Progenitor cell of endocrine pancreas (in vitro differentiated cells): ENCODE results near the gene ZNF672. TPM values are rescaled to one million over a fixed set of nuclear protein-coding genes. Genes with fewer than 3 reads are reported as not detected.
"Not testable (repeated sequence)": the region's sequence is repeated elsewhere in the genome, so short reads cannot be mapped to it uniquely, and the experiment has no call there.

Source experiments
- DNase-seq: peaks from one replicate; pipeline ENCODE4 v3.0.0; 2021; ENCODE audit warnings: low spot score; ENCODE audit not compliant: unreplicated experiment
- H3K27ac Mint-ChIP-seq: 2 replicates; pipeline ENCODE4 v1.8.0; 2021; ENCODE audit warnings: mild to moderate bottlenecking, moderate library complexity, mixed read lengths
- H3K27me3 Mint-ChIP-seq: 2 replicates; pipeline ENCODE4 v1.8.0; 2021; ENCODE audit warnings: mixed read lengths
- H3K36me3 Mint-ChIP-seq: 2 replicates; pipeline ENCODE4 v1.8.0; 2022; ENCODE audit warnings: mixed read lengths; ENCODE audit not compliant: insufficient read depth
- H3K4me1 Mint-ChIP-seq: 2 replicates; pipeline ENCODE4 v1.8.0; 2021; ENCODE audit warnings: low read depth, mixed read lengths
- H3K4me3 Mint-ChIP-seq: 2 replicates; pipeline ENCODE4 v1.8.0; 2021; ENCODE audit warnings: low read depth, mild to moderate bottlenecking, moderate library complexity, mixed read lengths
- H3K9me3 Mint-ChIP-seq: 2 replicates; pipeline ENCODE4 v1.8.0; 2021; ENCODE audit warnings: low read depth, mixed read lengths
- CTCF ChIP-seq: fragments of 200-600 bp; sonication (generic); IDR thresholded peaks from one replicate; pipeline ENCODE4 v1.5.0; 2021; ENCODE audit warnings: antibody characterized with exemption, mild to moderate bottlenecking; ENCODE audit not compliant: unreplicated experiment
- total RNA-seq: library from RNA; stranded (reverse); gene quantifications from 2 replicates; pipeline ENCODE4 v1.2.1, GENCODE V29; 2021

ZNF672 gene
- total RNA-seq, 1 donor from 2014 or later = 37.2 TPM

GRCh38 chr1:248793592-248793991 lies 44.4 kb upstream of the ZNF672 start:
- TF ChIP-seq CTCF = no peak
- H3K9me3 Mint-ChIP-seq = peaks cover 50% of the 10 kb centered on the region
- H3K4me3 Mint-ChIP-seq = no peak overlapping the region
- no peak for DNase-seq
- H3K27ac Mint-ChIP-seq = no peak overlapping the region
- no peaks in the 10 kb centered on the region for H3K4me1 Mint-ChIP-seq
- H3K36me3 Mint-ChIP-seq = no peaks in the 10 kb centered on the region
- H3K27me3 Mint-ChIP-seq = no peaks in the 10 kb centered on the region

- H3K27ac Mint-ChIP-seq, H3K27me3 Mint-ChIP-seq, H3K4me1 Mint-ChIP-seq, H3K4me3 Mint-ChIP-seq, DNase-seq, H3K36me3 Mint-ChIP-seq: not testable (repeated sequence)
- H3K9me3 Mint-ChIP-seq = peaks cover 51% of the 10 kb centered on the region
Observed at GRCh38 chr1:248794663-248795062, 43.4 kb upstream of the ZNF672 start.

- no peak overlapping the region for H3K4me3 Mint-ChIP-seq
- no peak for TF ChIP-seq CTCF
- no peak overlapping the region for H3K27ac Mint-ChIP-seq
- H3K9me3 Mint-ChIP-seq = peaks cover 47% of the 10 kb centered on the region
- no peak for DNase-seq
- H3K36me3 Mint-ChIP-seq = no peaks in the 10 kb centered on the region
- H3K4me1 Mint-ChIP-seq = peaks cover 2% of the 10 kb centered on the region
- no peaks in the 10 kb centered on the region for H3K27me3 Mint-ChIP-seq
Observed at GRCh38 chr1:248798791-248799190, 39.2 kb upstream of the ZNF672 start.

DNA sequence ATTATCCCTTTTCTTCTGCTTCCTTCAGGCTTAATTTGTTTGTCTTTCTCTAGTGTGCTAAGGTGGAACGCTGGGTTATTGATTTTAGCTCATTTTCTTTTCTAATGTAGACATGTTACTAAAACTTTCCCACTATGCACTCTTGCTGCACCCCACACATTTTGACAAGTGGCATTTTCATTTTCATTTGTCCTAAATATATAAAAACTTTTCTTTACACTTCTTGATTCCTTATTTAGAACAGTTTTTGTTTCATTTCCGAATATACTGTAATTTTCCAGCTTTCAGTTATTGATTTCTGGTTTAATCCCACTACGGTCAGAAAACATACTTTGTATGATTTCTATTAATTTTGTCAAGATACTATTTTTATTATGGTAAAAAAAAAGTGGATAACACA lies 37.6 kb upstream of the ZNF672 start:
- Mint-ChIP-seq H3K27me3 (no peaks in the 10 kb centered on the region), H3K36me3 (no peaks in the 10 kb centered on the region), H3K27ac (no peak overlapping the region), H3K4me1 (peaks cover 11% of the 10 kb centered on the region), H3K9me3 (peaks cover 43% of the 10 kb centered on the region), H3K4me3 (no peak overlapping the region)
- TF ChIP-seq CTCF = no peak
- no peak for DNase-seq

- Mint-ChIP-seq H3K9me3 (peaks cover 32% of the 10 kb centered on the region), H3K27ac (no peak overlapping the region), H3K36me3 (no peaks in the 10 kb centered on the region), H3K4me3 (no peak overlapping the region), H3K4me1 (peaks cover 12% of the 10 kb centered on the region), H3K27me3 (no peaks in the 10 kb centered on the region)
- TF ChIP-seq CTCF = no peak
- DNase-seq = no peak
Observed at GRCh38 chr1:248802454-248802853, 35.6 kb upstream of the ZNF672 start.

- not testable (repeated sequence) for DNase-seq, H3K4me3 Mint-ChIP-seq, H3K27ac Mint-ChIP-seq, H3K27me3 Mint-ChIP-seq, H3K36me3 Mint-ChIP-seq
- H3K4me1 Mint-ChIP-seq = peaks cover 12% of the 10 kb centered on the region
- H3K9me3 Mint-ChIP-seq = peaks cover 26% of the 10 kb centered on the region
Observed at GRCh38 chr1:248803501-248803900, 34.5 kb upstream of the ZNF672 start.
